ENCODE measurements around the gene AKR7A3.
"Not testable (repeated sequence)": the region's sequence is repeated elsewhere in the genome, so short reads cannot be mapped to it uniquely, and the experiment has no call there.

AKR7A3 gene

GRCh38 chr1:19287436-19288185 is 959 bp downstream of the AKR7A3 start:
- DNase-seq (ENCODE audit: low spot score): no peak

GRCh38 chr1:19285807-19286206 is 2.8 kb downstream of the AKR7A3 start:
- not testable (repeated sequence) for DNase-seq (ENCODE audit: low spot score)

GRCh38 chr1:19285366-19285765 is 3.2 kb downstream of the AKR7A3 start:
- DNase-seq (ENCODE audit: low spot score): not testable (repeated sequence)

GRCh38 chr1:19284881-19285280 is 3.7 kb downstream of the AKR7A3 start:
- no peak for DNase-seq (ENCODE audit: low spot score)

- DNase-seq (ENCODE audit: low spot score): no peak
Measured at GRCh38 chr1:19283891-19284290, 4.7 kb downstream of the AKR7A3 start.

GRCh38 chr1:19274636-19275035 is 13.9 kb downstream of the AKR7A3 start:
- no peak for DNase-seq (ENCODE audit: low spot score)

- not testable (repeated sequence) for DNase-seq (ENCODE audit: low spot score)
Measured at GRCh38 chr1:19273844-19274531, 14.6 kb downstream of the AKR7A3 start.

- no peak for DNase-seq (ENCODE audit: low spot score)
Measured at GRCh38 chr1:19273106-19273843, 15.3 kb downstream of the AKR7A3 start.

- no peak for DNase-seq (ENCODE audit: low spot score)
Measured at GRCh38 chr1:19272064-19272463, 16.5 kb downstream of the AKR7A3 start.

GRCh38 chr1:19270343-19270730 is 18.2 kb downstream of the AKR7A3 start:
- not testable (repeated sequence) for DNase-seq (ENCODE audit: low spot score)

GRCh38 chr1:19269427-19270342 is 18.9 kb downstream of the AKR7A3 start:
- DNase-seq (ENCODE audit: low spot score): not testable (repeated sequence)

- no peak for DNase-seq (ENCODE audit: low spot score)
Measured at GRCh38 chr1:19268445-19268844, 20.1 kb downstream of the AKR7A3 start.

GRCh38 chr1:19262744-19263143 is 25.8 kb downstream of the AKR7A3 start:
- no peak for DNase-seq (ENCODE audit: low spot score)

GRCh38 chr1:19262047-19262446 is 26.5 kb downstream of the AKR7A3 start:
- no peak for DNase-seq (ENCODE audit: low spot score)

- DNase-seq (ENCODE audit: low spot score): peak; percentile 91
Measured at GRCh38 chr1:19260211-19261138, 28.1 kb downstream of the AKR7A3 start.

GRCh38 chr1:19258353-19258752 is 30.2 kb downstream of the AKR7A3 start:
- DNase-seq (ENCODE audit: low spot score): no peak

- no peak for DNase-seq (ENCODE audit: low spot score)
Measured at GRCh38 chr1:19257178-19257914, 31.2 kb downstream of the AKR7A3 start.

GRCh38 chr1:19256301-19256700 is 32.3 kb downstream of the AKR7A3 start:
- DNase-seq (ENCODE audit: low spot score): not testable (repeated sequence)

- no peak for DNase-seq (ENCODE audit: low spot score)
Measured at GRCh38 chr1:19255288-19255687, 33.3 kb downstream of the AKR7A3 start.

- DNase-seq (ENCODE audit: low spot score): no peak
Measured at GRCh38 chr1:19254416-19254815, 34.2 kb downstream of the AKR7A3 start.

Data from GM03348 (cell line).